GM21529 (cell line): Measurements from ENCODE around the gene ZNF669.

ENCODE experiments used
- ATAC-seq: cut with Tn5 transposase; IDR thresholded peaks from one replicate; pipeline ENCODE4 v1.9.1; 2021; ENCODE audit not compliant: unreplicated experiment

ZNF669 gene

DNA sequence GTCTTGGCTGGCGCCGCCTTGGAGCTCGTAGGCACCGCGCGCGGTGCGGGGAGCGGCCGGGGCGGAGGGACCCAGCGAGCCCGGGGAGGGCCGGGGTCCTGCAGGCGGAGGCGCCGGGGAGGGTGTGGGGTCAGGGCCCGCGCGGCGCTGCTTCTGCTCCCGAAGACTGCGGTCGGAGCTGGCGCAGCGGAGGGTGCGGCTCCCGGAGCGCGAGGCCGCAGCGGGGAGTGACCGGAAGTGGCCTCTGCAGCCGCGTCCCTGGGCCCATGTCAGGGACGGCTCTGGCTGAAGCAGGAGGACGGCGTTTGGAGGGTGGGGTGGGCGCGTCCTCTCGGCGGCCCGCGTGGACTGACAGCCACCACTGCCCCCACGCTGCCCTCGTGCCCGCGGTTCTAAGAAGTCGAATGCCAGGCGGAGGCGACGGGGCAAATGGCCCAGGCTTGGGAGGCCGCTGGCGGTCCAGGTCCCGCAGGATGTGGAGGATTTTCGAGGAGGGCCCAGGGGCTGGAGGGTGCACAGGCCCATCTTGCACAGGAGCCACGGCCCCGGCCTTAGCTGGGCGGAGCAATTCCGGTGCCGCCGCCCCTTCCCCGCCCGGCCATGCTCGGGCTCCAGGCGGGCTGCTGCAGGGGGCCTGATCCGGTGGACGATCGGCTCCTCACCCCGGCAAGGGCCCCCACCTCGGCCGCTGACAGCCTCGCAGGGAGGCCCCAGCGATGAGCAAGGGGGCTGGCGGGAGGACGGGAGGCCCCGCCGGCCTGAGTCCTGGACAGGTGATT is 7.7 kb upstream of the ZNF669 start:
- no peak for ATAC-seq

DNA sequence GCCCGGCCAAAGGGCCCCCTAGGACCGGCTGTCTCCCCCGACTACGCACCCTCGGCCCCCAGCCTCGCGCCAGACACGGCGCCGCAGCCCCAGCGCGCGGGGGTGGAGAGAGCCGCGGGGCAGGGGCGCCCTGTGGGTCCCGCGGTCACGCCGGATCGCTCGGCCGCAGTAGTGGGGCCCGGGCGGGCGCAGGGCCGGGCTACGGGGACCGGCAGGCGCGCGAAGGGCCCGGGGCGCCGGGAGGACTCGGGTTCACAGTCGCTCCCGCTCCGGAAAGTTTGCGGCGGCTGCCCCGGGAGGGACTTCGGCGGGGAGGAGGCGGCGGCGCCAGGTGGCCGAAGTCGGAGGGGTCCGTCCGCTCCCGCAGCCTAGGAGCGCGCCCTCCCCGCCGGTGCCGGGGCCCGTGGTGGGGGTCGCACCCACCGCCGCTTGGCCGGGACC is 7.1 kb upstream of the ZNF669 start:
- ATAC-seq, result no peak

DNA sequence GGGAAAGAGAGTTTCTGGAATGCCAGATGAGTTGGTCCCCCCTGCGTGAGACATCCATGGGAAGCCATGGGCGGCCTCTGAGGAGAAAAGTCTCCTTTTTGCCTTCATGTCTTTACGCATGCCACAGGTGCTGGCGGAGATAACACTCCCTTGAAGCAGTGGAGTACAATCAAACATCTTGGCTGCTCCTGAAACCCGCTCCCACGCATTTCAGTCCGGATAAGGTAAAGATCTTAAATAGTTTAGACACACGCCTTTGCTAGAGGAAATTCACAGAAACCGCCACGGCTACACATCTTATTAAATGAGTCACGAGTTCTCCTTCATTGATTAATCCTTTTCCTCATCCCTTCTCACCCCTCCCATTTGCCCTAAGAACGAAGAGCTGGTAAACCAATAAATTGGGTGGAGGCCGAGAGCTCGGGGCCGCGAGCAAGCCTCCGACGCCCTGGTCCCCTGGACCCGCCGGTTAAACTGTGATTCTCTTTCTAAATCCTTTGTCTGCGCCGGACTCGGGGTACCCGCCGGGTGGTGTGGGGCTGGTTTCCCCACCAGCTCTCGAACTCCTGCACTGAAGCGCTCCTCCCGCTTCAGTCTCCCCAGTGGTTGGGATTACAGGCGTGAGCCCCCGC is 6.6 kb upstream of the ZNF669 start:
- ATAC-seq, result no peak

DNA sequence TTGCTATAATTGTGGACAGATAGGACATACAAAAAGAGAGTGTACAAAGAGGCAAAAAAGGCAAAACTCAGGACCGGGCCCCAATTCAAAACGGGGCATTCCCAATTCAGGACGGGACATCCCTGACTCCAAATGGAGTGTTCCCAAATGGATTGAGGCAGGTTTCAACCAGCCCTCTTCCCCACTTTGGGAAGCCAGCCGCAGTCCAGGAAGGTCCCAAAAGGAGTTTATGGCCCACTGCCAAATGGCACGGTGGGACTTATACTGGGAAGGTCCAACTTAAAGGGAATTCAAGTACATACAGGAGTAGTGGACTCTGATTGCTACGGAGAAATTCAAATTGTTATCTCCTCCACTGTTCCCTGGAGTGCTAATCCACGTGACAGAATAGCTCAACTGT is 3.5 kb upstream of the ZNF669 start:
- ATAC-seq, result no peak

DNA sequence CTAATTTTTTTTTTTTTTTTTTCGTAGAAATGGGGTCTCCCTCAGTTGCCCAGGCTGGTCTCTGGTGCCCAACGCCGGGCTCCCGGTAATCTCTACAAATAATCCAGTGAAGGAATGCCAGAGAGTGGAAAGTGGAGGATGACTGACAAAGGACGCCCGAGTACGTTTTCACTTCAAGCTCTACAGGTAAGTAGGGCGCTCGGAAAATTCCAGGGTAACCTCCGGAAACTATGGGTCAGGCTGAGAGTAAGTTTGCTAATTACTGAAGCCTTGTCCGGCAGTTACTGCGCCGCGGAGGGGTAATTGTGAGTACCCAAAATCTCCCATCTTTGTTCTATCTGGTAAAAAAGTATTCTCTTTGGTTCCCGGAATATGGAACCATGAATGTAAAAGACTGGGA is 1.8 kb upstream of the ZNF669 start:
- no peak for ATAC-seq

DNA sequence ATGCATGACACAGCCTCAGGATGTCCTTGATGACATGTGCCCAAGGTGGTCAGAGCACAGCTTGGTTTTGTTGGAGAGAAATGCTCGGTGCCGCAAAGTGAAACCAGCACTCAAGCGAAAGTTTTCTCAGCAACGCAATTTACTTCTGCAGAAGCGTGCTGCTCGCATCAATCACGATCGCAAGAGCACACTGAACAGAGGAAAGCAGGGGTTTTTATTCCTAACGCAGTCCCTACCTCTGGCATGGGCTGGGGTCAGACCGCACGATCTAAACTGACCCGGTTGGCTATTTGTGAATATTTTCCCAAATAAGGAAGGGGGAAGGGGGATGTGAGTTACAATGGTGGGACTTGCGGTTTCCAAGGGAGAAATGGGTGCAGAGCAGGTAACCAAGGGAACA is 809 bp upstream of the ZNF669 start:
- ATAC-seq, result no peak

DNA sequence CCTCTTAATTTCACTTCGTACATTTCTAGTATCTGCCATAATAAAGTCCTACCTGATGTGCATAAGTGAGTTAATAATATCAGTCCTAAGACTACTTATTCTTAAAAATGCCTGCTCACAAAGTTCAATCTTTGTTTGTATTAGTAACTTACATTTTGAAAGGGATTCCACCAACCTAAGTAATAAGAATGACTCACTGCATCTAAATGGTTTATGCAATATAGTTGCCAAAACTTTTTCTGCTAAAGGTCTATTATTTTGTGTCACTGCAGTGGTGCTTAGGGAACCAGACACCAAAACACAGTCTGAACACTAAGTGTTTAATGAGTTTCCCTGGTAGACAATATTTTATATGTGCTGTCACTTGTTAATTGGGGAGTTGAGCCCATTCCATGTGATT is 1.8 kb downstream of the ZNF669 start:
- no peak for ATAC-seq

DNA sequence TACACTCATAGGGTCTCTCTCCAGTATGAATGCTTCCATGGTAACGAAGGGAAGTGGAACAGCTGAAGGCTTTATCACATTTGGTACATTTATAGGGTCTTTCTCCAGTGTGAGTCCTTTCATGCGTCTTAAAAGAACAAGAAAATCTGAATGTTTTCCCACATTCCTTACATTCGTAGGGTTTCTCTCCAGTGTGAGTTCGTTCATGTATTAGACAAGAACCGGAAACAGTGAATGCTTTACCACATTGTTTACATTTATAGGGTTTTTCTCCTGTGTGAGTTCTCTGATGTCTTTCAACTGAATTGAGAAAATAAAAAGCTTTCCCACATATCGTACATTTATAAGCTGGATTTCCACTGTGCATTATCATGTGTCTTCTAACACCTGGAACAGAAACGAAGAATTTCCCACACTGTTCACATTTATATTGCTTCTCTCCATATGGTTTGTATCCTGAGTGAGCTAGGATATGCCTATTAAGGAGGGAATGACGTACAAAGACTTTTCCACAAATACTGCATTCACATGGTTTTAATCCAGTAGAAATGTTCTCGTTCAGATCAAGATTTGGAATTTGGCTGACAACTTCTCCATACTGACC is 3.4 kb downstream of the ZNF669 start:
- ATAC-seq, result no peak

DNA sequence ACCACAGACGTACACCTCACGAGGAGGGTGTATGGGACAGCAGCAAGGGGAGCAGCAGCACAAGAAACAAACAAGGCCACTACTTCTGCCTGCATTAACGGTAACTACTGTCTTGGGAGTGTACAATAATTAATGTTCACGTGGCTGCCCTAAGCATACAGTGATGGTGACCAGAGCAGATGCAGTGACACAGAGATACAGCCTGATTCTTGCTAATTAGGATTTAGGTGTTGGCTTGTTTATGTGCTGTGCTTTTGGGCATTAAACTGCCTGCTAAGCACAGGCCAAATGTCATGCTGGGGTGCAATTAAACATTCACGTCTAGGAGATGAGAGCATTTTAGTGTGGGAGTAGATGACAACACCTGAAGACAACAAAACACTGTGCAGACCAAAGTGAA is 7.2 kb downstream of the ZNF669 start:
- no peak for ATAC-seq

DNA sequence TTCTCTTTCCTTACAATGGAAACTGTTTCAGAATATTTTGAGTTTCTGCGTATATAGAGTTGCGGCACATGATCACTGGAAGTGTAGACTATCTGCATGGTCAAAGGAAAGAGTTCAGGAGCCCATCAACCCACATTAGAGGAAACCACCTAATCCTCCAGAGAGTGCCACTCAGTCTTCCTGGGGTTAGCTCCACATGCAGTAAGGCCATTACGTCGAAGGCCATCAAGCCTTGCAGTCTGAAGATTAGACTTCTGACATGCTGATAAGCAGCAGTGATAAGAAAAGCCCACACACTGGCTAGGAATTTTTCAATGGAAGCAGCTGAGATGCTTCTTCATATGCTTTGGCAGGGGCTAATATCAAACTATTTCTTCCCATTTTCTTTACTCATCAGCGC is 7.6 kb downstream of the ZNF669 start:
- no peak for ATAC-seq

DNA sequence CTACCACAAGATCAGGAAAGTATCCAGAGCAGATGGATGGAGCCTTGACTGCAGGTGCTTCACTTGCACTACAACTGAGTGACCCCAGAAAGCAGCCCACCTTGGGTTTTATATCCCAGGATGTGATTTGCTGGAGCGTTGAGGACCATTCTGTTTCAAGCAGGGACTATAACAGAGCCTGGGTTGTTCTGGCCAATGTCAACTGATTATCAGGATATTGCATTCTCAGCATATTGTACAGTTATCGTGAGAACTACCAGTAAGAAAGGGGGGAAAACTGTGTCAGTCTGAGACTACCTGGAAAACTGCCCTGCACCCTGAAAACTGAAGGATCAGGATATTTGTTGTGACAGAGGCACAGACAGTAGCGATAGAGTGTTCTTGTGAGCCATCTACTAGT is 8.0 kb downstream of the ZNF669 start:
- no peak for ATAC-seq

DNA sequence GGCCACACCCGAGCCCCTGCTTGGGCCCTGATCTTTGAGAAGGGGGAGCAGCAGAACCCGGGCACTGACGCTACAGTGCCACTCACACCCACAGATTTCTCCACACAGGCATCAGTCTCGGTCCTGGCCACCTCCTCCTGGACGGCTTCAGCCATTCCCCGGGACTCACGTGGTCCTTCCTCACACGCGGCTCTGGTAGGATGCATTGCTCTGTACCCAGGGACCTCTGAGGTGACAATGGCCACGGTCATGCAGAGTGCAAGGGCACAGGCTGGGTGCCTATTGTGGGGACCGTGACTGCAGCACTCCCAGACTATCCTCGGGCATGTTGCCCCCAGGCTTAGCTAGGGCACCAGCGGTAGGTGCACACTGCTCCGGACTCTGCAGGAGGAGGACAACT is 13.7 kb downstream of the ZNF669 start:
- ATAC-seq, result no peak

DNA sequence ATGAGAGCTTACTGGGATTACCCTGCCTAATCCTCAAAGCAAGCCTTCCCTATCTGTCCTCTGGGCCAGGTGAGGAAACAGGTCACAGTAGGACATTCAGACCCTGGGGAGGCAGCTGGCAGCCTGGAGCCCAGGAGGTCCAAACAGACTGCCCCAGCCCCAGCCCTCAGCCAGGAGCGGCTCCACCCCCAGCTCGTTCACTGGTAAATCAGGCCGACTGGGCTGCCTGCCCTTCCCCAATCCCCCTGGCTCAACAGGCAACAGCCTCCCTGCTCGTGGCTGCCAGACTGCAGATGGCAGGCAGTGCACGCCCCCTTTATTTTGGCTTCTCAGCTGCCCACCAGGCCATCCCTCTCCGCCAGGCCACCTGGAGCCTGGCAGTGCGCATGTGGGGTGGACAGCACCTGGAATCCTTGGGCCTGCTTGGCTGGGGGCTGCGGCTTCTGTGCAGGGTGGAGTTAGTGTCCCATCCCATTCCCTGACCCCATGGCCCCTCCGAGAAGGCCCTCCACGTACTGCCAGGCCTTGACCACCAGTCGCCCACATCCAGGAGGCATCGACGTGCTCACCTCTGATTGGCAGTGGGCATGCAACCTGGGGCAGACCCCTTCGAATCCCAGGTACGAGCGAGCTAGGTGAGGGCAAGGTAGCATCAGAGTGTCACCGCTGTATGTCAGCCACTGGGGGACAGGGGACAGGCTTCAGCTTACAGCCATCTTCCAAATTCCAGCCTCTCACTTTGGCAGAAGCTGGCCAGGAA is 14.4 kb downstream of the ZNF669 start:
- no peak for ATAC-seq

DNA sequence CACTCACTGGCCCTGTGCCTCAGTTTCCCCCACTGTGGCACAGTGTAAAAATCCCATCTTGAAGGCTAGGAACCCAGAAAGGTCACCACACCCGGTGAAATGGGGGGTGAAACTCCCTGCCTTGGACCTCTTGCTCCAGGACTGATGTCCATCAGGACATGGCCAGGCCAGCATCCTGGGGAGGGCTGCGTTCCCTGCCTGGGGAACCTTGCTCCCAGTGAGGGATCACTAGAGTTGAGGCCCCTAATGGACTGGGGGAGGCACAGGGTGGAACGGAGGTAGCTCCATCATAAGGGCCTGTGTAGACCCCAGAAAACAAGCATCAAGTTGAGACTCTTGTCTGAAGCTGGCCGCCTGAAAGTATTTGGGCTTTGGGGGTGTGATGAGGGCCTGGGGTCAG is 15.2 kb downstream of the ZNF669 start:
- no peak for ATAC-seq

DNA sequence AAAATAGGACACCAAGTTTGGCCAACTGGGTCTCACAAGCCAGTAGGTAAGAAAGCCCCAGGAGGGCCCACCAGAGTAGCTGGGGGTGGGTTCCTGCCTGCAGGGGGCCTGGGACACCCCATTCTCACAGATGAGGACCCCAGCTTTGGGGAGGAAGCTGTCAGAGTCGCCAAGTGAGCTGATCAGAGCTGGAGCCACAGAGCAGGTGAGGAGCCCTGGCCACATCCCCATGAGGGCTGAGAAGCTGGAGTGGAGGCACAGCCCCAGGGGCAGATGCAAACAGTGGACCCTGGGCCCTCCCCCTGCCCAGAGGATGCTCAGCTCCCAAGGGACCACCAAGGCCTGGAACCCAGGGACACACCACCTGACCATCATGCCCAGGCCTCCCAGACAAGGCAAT is 16.9 kb downstream of the ZNF669 start:
- ATAC-seq, result no peak

DNA sequence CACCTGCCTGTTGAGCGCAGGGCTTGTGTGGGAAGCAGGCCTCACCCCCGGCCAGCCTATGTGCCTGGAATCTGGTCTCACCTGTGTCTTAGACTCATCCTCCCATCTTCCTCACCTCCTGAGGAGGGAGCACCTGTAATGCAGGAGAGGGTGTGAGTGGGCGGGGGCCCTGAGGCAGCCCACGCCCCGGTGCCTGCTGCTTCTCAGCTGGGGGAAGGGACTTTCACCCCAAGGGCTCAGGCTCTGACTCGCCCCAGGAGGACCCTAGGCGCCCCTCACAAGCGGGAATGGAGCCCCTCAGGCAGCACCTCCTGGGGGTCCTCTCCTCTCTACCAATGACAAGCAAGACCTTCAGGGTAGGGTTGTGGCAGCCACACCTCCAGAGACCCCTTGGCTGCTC is 18.8 kb downstream of the ZNF669 start:
- ATAC-seq, result no peak

DNA sequence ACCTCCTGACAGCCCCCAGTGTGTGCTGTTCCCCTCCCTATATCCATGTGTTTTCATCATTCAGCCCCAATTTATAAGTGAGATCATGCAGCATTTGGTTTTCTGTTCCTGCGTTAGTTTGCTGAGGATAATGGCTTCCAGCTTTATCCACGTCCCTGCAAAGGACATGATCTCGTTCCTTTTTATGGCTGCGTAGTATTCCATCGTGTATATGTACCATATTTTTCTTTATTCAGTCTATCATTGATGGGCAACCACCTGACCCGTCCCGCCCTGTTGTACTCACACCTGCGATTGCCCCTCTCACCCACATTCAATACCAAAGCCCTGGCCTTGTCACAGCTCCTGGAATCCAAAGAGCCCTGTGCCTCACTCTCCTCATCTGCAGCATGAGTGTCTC is 19.4 kb downstream of the ZNF669 start:
- no peak for ATAC-seq

DNA sequence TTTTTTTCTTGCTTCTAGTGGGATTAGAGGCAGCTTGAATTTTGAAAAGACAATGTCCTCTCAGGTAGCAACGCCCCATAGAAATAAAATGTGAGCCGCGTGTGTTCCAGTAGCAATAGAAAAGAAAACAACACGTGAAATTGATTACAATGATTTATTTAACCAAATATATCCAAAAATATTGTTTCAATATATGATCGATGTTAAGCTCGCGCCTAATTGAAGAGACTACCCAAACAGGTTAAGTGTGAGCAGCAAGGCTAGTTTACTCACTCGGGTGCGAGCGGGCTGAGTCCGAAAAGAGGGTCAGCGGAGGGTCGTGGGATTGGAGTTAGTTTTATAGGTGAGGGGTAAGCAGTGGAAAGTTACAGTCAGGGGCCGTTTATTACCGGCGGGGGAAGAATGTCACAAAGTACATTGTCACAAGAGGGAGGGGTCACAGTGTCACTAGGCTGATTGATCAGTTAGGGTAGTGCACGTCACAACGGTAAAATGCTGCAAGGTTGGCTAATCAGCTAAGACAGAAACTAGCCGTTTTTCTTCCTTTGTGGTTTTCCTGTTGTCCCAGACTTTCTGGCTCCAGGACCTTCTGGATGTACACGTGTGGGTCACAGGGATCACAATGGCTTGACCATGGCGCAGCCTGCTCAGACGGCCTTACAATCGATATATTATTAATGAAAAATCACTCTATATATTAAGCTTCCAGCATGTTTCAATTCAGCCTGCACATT is 24.8 kb downstream of the ZNF669 start:
- ATAC-seq, result no peak

DNA sequence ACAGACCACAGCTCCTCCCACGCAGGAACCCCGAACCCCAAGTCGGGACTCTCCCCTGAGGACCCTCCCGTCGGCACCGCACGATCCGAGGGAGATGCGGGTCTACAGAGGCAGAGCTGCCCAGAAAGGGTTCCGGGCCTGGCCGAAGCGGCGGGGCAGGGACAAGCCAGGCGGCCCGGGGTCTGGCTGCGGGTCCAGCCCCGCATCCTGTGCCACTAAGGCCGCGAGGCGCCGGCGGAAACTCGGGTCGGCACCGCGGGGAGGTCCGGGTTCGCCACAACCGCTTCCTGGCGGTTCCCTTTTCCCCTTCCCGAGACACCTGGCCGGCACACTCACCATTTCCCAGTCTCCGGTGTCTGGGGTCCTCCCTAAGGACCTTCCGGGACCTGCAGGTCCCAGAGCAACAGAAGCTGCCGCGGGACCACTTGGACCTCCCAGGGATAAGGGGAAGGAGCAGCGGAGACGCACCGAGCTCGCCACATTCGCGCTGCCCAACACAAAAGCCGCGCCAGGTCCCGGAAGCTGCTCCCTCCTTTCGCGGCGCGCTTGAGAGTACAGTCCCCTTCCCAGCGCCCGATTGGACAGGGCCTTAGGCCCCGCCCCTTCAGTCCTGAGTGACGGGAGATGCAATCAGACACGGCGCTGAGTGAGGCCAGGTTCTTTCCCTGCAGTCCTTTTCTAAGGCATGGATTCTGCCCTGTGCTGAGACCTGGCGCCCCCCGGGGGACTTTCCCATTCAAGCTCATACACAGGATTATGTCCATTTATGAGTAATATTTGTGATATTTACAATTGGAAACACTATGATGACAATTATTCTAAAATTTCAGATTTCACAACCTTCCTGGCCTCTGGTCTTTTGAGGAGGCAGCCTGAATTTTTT is 25.7 kb downstream of the ZNF669 start, which contains the start of gene ZNF670:
Gene ZNF670 (minus strand): TSS at position 554 of the 883 bp plus-strand sequence. CDS start 215 bp downstream, at position 339.
- peak; percentile 100 for ATAC-seq

DNA sequence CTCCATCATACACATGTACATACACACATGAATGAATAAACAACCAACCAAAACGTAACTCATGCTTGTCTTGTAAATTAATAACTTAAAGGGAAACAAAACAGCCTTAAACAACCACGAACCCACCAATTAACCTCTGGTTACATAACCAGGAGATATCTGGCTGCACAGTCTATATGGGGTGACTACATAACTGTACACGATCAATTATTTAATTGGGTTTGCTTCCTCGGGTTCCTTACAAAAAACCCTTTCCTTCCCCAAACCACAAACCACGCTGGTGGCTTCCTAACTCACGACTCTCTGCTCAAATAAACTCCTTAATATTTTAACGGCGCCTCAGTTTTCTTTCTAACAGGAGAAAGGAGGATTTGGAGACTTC is 26.3 kb downstream of the ZNF669 start:
- peak; percentile 3 for ATAC-seq
